DMS 273 (cell line): ENCODE measurements around the gene DIPK1B.
"Not testable (repeated sequence)": the region's sequence is repeated elsewhere in the genome, so short reads cannot be mapped to it uniquely, and the experiment has no call there.

Experiments
- DNase-seq: peaks from one replicate; lab custom pipeline; 2025; ENCODE audit not compliant: unreplicated experiment; lab: John Stamatoyannopoulos, UW

The DIPK1B gene

DNA sequence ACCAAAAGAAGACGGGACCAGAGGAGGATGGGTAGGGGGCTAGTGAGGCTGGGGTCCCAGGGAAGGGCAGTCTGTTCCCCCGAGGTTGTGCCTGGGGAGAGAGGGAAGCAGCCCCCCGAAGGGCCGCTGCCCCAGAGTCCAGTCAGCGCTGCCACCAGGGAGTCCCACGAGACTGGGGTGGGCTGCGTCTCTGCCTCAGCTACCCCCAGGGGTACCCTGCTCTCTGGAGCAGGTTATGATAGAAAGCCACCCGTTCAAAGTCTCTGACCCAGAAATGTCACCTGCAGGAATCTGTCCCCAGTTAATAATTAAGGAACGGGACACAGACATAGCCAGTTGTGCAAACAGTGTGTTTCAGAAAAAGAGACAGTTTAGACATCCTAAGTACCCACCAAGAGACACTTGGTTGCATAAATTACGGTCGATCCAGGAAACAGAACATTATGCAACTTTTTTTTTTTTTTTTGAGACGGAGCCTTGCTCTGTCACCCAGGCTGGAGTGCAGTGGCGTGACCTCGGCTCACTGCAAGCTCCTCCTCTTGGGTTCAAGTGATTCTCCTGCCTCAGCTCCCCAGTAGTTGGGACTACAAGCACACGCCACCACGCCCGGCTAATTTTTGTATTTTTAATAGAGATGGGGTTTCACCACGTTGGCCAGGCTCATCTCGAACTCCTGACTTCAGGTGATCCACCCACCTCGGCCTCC lies 14.4 kb upstream of the DIPK1B start:
- DNase-seq = no peak

DNA sequence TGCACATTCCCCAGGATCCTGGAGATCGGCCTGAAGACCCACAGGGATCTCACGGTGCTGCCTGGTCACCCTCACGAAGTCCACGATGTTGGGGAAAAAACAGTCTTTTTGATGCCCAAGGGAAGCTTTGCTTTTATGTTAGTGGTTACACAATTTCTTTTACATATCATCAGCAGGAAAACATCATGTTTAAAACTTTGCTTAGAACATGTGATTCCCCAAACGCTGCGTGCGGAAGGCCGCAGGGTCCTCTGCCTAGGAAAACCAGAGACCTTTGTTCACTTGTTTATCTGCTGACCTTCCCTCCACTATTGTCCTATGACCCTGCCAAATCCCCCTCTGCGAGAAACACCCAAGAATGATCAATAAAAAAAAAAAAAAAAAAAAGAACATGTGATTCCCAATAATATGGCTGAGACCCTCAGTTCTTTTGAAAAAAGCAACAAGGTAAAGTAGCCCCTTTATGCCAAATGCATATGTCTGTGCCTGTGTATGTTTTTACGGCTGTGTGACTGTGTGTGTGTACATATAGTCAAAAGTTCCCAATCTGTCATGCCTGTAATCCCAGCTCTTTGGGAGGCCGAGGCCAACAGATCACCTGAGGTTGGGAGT lies 13.6 kb upstream of the DIPK1B start:
- DNase-seq = no peak

DNA sequence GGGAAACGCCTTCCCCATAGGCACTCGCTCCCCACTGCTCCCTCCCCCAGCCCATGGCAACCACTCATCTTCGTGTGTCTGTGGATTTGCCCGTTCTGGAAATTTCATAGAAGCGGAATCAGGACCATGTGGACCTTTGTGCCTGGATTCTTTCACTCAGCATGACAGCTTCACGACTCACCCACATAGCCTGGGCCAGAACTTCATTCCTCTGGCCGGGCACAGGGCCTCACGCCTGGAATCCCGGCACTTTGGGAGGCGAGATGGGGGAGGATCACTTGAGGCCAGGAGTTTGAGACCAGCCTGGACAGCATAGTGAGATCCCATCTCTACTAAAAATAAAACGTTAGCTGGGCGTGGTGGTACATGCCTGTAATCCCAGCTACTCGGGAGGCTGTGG lies 12.1 kb upstream of the DIPK1B start:
- no peak for DNase-seq

DNA sequence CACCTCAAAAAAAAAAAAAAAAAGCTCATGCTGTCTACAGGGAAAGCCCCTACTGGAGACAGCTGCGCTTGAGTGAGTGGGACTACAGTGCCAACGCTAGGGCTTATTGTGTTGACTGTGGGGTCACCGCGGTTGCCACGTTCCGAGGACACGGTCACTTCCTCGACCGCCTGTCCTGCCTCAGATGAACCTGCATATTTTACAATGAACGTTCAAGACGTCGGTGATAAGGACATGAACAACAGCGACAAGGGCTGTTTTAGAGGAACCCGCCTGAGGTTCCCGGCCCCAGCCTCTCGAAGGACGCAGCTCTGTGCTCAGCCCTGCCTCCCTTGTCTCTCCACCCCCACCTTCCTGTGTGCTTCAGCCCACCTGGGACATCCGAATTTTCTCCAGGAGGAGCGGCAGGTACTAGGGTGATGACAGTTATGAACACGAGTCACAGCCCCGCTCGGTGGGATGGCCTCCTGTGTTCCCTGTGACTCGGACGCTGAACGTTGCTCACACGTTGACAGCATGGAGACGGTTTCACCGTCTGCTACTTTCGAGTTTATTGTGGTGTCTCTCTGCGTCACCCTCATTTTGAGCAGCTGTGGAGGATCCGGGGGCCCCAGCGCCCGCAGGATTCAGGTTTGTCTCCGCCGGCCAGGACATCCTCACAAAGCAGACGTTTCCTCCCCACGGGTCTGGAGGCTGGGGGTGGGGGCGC lies 11.3 kb upstream of the DIPK1B start:
- no peak for DNase-seq

DNA sequence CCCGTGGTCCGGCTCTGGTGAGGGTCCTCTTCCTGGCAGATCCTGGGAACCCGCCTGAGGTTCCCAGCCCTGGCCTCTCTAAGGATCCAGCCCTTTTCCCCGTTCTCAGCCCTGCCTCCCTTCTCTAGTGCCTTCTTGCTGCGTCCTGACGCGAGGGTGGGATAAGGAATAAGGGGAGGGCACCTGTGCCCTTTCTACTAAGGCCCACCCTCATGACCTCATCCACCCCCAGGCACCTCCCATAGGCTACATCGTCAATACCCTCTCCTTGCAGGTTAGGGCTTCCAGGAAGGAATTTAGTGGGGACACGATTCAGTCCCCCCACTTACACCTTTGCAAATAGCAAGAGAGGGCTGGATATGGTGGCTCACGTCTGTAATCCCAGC lies 10.7 kb upstream of the DIPK1B start:
- no peak for DNase-seq

DNA sequence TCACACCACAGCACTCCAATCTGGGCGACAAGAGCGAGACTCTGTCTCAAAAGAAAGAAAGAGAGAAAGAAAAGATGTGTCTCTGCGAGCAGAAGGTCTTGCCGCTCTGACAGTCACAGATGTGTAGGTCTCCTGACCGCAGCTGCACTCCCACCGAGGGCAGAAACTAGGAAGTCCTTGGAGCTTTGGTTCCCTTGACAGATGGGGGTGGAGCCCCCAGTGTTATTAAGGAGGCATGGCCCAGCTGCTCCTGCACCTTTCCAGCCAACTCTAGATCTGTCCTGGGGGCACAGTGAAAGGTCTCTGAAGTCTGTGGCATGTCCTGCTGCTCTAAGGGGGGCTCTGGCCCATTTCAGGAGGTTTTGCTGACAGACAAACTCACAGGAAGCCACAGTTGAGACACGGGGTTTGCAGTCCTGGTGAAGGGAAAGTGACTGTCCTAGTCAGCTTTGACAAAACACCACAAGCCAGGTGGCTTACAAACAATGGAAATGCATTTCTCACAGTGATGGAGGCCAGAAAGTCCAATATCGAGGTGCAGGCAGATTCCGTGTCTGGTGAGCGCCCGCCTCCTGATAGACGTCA lies 9.0 kb upstream of the DIPK1B start:
- DNase-seq = peak; percentile 74

DNA sequence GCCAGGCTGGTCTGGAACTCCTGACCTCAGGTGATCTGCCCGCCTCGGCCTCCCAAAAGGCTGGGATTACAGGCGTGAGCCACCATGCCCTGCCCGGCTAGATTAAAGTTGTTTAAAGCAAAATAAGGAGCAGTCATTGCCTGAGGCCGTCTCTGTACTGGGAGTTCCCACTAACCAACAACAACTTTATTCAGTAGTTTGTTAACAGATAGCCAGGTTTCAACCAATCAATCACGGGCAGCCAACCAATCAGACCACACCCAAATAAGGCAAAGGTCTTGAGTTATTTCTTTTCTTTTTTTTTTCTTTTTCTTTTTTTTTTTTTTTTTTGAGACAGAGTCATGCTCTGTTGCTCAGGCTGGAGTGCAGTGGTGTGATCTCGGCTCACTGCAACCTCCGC lies 7.6 kb upstream of the DIPK1B start:
- DNase-seq = not testable (repeated sequence)

DNA sequence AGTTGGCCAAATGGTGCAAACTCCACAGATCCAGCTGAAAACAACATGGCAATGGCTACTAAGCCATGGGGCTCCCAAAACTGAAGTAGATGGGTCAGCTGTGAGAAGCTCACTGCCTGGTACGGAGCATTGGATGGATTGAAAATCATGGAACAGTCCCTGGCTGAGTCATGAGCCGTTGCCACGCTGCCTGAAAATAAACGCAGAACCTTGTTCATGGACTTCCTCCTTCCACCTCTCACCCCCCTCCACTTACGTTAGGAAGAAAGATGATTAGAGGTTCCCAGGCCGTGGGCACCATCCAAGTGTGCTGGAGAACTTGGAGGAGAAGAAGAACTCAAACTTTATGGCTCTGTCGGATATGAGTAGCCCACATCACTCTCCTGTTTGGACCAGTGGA lies 6.8 kb upstream of the DIPK1B start:
- DNase-seq = no peak

DNA sequence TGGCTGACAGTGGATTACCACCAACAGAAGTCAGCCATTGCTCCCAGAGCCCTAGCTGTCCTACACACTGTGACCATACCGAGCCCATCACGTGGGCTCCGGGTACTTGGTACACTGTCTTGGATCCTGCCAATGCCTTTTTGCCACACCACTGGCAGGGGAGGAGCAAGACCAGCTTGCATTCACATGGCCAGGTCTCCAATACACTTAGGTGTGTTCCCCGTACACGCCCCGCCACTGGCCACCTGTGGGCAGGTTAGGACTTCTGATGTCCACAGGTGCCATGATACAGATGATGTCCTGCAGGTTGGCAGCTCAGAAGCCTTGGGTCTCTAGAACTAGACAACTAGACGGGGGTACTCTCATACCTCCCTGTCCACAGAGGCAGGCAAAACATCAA lies 5.4 kb upstream of the DIPK1B start:
- no peak for DNase-seq

DNA sequence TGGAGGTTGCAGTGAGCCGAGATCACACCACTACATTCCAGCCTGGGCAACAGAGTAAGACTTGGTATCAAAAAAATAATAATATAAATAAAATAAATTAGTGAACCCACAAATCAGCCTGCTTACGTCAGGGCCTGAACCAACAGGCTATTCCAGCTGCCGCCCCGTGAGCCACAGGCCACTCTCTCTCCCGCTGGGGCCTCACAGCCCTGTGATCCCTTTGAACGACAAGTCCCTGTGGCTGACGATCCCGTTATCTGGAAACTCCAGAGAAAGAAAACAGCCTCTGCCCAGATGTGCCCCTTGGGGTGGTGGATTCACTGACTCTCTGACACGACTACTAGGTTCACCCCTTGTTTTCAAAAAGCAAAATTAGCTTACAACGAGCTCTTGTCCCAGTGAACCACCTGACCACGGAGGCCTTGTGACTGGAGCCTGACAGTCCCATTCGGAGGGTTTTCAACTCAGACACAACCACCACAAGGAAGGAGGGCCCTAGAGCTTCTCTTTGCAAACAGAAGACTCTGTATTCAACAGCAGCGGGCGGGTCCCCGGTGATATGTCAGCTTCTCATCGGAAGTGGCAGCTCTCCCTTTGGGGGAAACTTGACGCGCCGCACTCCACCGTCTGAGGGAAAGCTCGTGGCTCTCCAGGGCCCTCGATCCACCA lies 4.4 kb upstream of the DIPK1B start:
- no peak for DNase-seq

DNA sequence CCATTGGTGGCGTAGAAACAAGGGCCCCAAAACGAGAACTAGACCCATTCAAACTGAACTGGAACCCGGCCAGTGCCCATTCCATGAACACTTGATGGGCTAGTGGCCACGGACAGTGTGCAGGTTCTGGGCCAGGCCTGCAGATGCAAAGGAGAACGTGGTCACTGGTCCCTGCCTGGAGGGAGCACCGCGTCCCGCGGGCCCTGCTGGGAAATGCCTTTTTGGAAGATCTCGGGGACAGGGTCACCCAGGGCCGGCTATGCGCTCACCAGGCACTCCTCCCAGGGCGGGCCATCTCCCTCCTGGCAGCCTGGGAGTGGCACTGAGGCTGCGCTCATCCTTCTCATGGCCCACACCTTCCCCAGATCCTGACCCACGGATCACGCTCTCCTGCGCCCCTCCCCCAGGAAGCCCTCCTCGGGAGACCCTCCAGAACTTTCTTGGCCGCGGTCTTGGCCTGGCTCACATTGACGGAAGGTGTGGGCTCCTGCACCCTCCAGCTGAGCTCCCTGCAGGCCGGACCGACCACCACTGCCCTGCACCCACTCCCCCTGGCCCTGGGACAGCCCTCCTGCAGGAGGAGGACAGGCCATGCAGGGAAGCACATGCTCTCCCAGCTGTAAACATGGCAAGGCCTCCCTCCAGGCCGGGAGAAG lies 2.8 kb upstream of the DIPK1B start:
- DNase-seq = no peak

DNA sequence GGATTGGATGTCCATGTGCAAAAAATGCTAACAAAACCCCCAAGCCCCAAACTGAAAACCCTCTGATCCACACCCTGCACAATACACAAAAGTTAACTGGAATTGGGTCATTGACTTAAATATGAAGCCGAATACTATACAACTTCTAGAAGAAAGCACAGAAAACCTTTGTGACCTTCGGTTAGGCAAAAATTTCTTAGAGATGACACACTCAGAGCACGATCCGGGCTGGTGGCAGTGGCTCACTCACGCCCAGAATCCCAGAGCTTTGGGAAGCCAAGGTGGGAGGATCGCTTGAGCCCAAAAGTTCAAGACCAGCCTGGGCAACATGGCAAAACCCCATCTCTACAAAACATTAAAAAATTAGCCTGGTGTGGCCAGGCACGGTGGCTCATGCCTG lies 1.8 kb upstream of the DIPK1B start:
- no peak for DNase-seq

DNA sequence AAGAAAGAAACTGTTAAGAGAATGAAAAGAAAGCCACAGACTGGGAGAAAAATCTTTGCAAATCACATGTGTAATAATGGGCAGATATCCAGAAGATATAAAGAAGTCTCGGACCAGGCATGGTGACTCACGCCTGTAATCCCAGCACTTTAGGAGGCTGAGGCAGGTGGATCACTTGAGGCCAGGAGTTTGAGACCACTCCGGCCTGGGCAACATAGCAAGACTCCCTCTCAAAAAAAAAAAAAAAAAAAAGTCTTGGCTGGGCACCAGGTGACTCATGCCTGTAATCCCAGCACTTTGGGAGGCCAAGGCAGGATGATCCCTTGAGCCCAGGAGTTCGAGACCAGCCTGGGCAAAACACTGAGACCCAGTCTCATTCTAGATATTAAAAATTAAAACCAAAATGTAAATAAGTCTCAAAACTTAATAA lies 1.1 kb upstream of the DIPK1B start:
- DNase-seq = not testable (repeated sequence)

DNA sequence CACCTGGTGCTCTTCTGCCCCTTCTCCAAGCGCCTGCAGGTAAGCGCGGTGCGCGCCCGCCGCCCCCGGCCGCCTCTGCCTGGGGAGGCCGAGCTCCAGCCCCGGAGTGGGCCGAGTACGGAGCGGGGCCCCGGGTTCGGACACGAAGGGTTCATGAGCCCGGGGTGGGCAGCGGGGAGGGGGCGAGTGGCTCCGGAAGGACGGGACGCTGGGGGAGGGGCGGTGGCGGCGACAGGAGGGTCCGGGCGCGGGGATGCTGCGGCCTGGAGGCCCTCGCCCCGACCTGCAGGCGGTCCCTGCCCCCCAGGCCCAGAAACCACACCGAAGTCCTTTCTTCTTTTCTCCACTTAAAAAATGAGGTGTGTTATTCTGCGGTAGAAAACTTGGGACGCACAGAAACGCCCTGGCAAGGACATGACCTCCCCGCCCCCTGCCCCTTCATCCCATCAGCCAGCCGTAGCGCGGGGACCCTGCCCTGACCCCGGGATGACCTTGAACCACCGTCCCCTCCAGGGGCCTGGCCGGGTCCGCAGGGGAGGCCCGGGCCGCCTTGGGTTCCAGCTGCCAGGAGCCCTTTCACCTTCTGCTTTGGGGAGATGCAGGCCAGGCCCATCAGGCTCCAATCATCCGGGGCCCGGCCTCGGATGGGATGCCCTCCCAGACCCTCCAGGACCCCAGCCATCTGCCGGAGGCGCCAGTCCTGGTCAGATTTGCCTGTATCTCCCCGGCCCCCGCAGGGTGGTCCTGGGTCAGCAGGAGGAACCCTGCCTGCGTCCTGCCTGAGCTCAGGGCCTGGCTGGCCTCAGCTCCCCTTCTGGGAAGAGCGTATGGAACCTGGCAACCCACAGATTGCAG lies 545 bp downstream of the DIPK1B start:
- no peak for DNase-seq

DNA sequence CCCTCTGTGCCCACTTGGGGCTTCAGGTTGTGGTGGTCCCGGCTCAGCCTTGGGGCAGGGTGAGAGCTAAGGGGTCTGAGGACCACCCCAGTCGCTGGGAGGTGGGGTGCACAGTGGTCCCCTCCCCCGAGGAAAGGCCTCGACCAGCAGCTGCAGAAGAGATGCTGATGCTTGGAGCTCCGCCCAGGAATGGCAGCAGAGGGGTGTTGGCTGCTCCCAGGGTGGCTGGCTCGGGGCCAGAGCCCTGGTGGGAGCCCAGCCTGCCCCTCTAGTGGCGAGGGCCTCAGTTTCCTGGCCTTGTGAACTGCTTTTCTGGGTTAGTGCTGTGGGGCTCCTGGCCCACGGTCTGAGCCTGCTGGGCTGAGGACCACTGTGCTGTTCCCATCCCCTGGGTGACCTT lies 1.2 kb downstream of the DIPK1B start:
- peak; percentile 75 for DNase-seq

DNA sequence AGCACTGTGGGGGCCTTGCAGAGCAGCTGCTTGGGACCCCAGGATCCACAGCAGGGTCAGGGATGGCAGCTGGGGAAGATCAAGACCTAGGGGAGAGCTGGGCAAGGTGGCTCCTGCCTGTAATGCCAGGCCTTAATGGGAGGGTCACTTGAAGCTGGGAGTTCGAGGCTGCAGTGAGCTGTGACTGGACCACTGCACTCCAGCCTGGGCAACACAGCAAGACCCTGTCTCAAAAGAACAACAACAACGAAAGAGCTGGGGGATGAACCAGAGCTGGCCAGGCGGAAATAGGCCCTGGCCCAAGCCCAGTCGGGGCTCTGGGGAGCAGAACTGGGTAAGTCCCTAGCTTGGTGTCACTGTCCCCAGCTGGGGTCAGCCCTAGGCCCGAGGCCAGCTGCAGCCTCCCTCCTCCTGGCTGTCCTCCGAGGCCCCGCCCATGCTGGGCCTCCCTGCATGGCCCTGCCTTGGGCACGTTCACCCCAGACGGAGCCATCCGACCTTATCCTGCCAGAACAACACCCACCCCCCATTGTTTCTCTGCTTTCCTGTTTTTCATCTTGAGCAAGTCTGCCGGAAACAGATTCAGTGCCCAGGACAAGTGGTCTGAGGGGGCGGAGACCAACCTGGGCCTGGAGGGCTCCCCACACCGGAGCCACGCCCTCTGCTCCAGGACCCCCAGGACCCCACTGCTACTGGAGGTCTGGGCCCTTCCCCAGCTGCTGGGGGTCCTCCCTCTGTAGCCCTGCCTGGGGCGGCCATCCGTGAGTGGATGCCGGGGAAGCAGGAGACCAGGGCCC lies 1.9 kb downstream of the DIPK1B start:
- DNase-seq = no peak

DNA sequence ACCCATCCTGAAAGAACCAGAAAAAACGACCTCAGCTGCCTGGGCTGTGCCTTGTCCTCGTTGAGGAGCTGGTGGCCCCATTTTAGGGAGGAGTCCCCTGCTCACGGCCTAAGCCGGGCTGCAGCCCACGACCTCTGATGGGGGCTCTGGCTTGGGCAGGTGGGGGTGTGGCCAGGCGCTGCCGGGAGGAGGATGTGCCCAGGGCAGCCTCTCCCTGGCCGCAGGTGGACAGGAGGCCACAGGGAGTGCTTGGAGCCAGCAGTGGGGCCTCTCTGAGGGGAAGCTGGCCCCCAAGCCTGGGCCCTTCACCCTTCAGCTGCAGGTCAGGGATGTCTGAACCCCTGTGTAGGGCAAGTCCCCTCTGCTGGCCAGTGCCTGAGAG lies 2.5 kb downstream of the DIPK1B start:
- no peak for DNase-seq

DNA sequence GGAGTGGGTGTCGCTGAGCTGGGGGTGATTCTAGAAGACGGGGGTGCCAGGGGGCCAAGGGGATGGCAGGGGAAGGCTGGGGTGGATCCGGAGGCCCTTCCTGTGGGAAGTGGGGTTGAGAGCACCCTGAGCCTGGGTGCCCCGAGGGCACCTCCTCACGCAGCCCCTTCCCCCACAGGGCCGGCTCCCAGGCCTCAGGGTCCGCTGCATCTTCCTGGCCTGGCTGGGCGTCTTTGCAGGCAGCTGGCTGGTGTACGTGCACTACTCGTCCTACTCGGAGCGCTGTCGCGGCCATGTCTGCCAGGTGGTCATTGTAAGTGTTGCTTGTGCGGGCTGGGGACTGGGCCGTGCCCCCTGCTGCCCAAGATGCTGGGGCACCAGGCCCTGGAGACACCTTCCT lies 5.0 kb downstream of the DIPK1B start:
- no peak for DNase-seq
